GM12865 (cell line): ENCODE data around the gene IL31RA.
"Not testable (repeated sequence)": the region's sequence is repeated elsewhere in the genome, so short reads cannot be mapped to it uniquely, and the experiment has no call there.

Experiments used
- DNase-seq: peaks from one replicate; pipeline ENCODE4 v3.0.0; 2010; ENCODE audit warnings: low read depth
- H3K4me3 ChIP-seq: 2 replicates; pipeline ENCODE4 v1.5.1; 2011; ENCODE audit warnings: mild to moderate bottlenecking, low read depth, low read length, control low read depth
- TF ChIP-seq, protein P1 (sequence below): IDR thresholded peaks from 2 replicates; pipeline ENCODE4 v1.5.1; 2011; ENCODE audit warnings: low read length, control low read depth, low read depth, inconsistent platforms; ENCODE audit not compliant: insufficient read depth; ENCODE audit errors: missing control alignments

The IL31RA gene

DNA sequence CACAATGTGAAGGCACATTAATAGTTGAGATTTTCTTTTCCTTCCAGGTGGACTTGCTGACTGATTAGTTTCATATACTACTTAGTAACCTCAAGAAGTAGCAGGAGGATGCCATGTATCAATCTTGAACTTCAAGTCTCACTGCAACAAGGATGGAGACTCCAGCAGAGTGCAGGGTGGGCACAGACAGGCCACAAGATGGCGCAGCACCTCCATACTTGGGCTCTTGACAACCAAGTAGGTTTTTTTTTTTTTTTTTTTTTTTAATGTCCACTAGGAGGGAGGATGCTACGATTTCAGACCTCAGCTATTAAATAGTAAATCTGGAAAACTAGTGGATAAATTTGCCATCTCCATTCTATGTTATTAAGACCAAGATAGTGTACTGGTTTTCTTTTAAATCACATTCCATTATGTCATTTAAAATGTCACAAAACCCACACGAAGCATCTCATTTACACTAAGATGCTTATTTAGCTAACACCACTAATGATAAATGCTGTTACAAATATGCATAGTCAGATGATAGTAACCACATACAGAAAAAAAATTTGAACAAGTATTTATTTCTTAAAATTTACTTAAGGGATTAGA, 85.0 kb downstream of the IL31RA start:
- peak; percentile 90 for DNase-seq
- TF ChIP-seq, protein P1, sequence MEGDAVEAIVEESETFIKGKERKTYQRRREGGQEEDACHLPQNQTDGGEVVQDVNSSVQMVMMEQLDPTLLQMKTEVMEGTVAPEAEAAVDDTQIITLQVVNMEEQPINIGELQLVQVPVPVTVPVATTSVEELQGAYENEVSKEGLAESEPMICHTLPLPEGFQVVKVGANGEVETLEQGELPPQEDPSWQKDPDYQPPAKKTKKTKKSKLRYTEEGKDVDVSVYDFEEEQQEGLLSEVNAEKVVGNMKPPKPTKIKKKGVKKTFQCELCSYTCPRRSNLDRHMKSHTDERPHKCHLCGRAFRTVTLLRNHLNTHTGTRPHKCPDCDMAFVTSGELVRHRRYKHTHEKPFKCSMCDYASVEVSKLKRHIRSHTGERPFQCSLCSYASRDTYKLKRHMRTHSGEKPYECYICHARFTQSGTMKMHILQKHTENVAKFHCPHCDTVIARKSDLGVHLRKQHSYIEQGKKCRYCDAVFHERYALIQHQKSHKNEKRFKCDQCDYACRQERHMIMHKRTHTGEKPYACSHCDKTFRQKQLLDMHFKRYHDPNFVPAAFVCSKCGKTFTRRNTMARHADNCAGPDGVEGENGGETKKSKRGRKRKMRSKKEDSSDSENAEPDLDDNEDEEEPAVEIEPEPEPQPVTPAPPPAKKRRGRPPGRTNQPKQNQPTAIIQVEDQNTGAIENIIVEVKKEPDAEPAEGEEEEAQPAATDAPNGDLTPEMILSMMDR, result peak; percentile 85
- H3K4me3 ChIP-seq, result no peak overlapping the region

DNA sequence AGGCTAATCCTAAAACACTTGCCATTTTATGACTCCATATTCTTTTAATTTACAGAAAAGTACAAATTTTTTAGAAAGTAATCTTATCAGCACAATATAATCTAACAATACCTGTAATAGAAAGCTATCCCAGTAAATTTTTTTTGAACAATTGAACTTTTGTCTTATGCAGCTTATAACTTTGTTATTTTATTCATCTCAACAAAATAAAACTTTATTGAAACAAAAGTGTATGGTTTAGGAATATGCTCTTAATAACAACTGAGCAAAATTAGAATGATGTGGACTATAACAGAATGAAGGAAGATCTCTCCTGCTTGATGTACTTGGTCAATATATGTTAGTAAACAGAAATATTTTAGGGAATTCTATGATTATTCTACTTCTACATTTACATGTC, 86.4 kb downstream of the IL31RA start:
- DNase-seq, H3K4me3 ChIP-seq: not testable (repeated sequence)

- not testable (repeated sequence) for H3K4me3 ChIP-seq, DNase-seq
Observed at GRCh38 chr5:55941154-55941553, 90.0 kb downstream of the IL31RA start.

DNA sequence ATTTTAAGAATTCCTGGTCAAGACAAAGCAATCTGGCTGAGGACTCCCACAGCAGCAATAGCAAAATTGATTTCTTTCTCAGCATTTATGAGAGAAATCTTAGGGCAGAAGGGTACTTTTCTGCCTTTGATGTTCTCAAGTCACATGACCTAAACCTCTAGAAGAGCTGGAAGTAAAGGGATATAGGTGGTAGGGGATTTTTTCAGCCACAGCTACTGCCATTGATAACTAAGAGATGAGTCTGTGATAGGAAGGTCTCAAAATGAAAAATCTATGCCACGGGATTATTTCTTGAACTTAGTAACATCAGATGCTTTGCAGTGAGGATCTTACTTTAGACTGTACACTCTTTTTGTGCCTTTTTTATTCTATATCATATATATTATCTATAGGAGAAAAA, 108.1 kb downstream of the IL31RA start:
- DNase-seq, result peak; percentile 7
- TF ChIP-seq, protein P1, result no peak
- no peak overlapping the region for H3K4me3 ChIP-seq

DNA sequence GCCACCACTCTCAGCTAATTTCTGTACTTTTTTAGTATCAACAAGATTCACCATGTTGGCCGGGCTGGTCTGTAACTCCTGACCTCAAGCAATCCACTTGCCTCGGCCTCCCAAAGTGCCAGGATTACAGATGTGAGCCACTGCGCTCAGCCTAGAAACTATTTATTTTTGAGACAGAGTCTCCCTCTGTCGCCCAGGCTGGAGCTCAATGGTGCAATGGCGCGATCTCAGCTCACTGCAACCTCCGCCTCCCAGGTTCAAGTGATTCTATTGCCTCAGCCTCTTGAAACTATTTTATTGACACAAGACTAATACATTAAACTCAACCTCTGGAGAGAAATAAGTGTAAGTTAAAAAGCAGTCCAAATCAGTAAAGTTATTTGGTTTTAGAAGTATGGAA, 109.6 kb downstream of the IL31RA start:
- no peak for DNase-seq
- TF ChIP-seq, protein P1, result no peak
- no peak overlapping the region for H3K4me3 ChIP-seq

DNA sequence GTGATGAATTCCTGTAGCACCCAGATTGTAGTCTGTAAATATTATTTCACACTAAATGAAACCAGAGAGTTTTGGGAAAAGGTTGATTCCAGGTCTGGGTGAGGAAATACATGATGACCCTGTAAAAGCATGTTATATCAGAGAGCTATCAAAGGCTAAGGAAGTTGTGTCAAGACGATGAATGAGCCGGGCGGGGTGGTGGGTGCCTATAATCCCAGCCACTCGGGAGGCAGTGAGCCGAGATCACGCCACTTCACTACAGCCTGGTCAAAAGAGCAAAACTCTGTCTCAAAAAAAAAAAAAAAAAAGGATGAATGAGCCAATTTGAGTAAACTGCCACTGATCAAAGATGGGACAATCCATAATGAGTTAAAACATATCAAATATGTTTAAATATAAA, 114.4 kb downstream of the IL31RA start:
- DNase-seq, result no peak
- no peak overlapping the region for H3K4me3 ChIP-seq
- TF ChIP-seq, protein P1, result no peak

DNA sequence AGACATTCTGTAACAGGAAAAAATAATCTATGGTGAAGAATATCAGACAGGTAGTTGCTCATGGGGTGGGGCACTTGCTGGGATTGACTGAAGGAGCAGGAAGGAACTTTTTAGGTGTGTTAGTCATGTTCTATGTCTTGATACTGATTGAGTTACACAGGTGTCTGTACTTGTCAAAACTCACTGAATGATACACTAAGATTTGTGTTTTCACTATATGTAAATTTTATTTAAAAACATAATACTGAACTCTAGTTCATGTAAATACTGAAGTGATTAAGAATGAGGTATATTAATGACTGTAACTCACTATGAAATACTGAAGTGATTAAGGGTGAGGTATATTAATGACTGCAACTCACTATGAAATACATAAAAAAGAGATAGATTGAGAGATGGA, 115.1 kb downstream of the IL31RA start:
- TF ChIP-seq, protein P1, result no peak
- no peak for DNase-seq
- H3K4me3 ChIP-seq, result no peak overlapping the region

- TF ChIP-seq, protein P1, result no peak
- no peak overlapping the region for H3K4me3 ChIP-seq
- no peak for DNase-seq
Observed at GRCh38 chr5:55969956-55970355, 118.8 kb downstream of the IL31RA start.
